Hematopoietic multipotent progenitor cell treated with erythropoietin and hydrocortisone succinate and interleukin-3 and kit ligand, for 17 days (in vitro differentiated cells): ENCODE data around the gene ANTKMT.
"Not testable (repeated sequence)": the region's sequence is repeated elsewhere in the genome, so short reads cannot be mapped to it uniquely, and the experiment has no call there.

Source experiments
- DNase-seq: peaks from one replicate; pipeline ENCODE4 v3.0.0-alpha.2; 2015; ENCODE audit warnings: low spot score

Gene ANTKMT

DNA sequence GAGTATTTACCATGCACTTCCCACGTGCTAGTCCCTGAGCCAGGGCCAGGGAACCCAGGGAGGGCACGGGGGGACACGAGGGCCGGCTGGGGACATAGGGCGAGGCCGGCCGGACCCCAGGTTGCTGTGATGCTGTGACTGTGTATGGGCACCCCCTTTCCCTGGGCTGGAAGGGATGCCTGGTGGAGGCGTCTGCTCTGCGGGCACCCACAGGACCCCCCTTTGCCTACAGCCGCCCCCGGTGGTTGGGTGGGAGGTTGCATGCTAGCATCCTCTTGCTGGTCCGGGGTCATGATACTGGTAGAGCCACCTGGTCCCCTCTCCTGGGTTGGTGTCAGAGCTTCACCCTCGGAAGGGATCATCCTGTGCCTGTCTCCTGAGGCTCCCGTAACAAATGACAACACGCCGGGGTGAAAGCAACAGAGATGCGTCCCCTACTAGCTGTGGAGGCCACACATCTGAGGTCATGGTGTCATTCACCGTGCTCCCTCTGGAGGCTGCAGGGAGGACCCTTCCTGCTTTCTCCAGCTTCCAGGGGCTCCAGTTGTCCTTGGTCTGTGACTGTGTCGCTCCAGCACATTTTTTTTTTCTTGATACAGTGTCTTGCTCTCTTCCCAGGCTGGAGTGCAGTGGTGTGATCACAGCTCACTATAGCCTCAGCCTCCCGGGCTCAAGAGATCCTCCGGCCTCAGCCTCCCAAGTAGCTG, 23.0 kb downstream of the ANTKMT start:
- no peak for DNase-seq

DNA sequence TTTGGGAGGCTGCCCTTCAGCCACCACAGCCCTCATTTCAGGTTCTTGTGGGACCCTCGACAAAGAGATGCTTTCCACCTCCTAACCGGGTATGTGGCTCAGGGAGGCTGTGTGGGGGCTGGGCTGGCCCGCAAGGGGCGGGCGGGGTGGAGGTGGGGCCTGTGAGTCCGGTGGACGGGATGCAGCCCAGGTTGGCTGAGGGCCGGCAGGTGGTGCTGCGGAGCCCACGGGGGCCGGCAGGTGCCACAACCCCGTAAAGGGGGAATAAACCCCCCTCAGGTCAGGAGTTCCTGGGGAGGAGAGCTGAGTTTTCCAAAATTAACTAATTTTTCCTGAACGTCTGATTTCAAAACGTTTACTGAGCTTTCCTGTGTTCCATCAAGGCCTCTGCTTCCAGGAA, 24.8 kb downstream of the ANTKMT start:
- no peak for DNase-seq

DNA sequence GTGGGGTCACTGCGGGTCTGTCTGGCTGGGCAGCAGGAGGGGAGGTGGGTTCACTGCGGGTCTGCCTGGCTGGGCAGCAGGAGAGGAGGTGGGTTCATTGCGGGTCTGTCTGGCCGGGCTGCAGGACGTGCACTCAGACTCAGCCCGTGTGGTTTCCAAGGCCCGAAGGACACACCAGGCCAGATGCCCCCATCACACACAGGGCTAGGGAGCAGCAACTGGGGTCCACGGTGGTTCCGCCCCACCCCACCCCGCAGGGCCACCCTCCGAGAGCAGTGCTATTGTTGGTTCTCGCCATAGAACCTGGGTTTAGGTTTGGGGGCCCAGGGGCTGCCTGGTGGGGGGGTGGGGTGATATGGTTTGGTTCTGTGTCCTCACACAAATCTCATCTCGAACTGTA, 25.7 kb downstream of the ANTKMT start:
- no peak for DNase-seq

DNA sequence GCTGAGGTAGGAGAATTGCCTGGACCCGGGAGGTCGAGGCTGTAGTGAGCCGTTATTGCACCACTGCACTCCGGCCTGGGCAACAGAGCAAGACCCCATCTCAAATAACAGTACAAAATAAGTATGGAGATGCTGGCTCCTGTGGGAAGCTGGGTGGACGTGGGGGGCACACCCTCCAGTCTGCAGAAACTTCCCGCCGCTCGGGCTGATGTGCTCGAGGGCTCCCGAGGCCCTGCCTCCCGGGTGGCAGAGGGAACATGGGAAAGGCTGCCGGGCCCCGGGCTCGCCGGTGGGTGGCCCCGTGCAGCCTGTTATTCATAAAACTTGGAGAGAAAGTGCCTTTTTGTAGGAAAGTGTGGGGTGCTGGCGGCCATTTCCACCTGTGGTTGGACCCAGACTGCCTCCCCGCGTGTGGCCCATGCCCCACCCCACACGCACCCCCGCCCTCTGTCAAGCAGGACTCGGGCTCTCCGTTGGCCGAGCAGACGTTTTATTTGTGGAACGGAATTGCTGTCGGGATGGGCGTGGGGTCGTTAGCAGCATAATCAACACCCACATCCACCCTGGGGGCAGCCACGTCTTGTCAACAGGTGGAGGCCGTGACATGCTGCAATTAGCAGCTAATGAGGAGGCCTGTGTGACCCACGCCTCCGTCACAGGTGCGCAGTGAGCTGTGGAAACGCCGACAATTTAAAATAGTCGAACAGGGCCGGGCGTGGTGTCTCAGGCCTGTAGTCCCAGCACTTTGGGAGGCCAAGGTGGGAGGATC, 27.2 kb downstream of the ANTKMT start:
- DNase-seq: no peak

DNA sequence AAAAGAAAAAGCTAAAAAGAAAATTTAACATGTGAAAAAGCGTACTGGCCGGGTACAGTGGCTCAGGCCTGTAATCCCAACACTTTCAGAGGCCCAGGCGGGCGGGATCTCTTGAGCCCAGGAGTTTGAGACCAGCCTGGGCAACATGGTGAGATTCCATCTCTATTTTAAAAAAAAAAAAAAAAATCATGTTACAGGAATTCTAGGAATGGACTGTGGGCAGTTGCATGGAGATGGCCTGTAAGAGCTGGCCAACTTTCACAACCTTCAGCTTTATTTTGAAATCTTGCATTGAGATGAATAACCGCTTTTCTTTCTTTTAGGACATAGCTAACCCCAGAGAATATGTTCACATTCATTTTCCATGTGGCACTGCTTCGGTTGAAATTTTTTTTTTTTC, 28.1 kb downstream of the ANTKMT start:
- DNase-seq: no peak

DNA sequence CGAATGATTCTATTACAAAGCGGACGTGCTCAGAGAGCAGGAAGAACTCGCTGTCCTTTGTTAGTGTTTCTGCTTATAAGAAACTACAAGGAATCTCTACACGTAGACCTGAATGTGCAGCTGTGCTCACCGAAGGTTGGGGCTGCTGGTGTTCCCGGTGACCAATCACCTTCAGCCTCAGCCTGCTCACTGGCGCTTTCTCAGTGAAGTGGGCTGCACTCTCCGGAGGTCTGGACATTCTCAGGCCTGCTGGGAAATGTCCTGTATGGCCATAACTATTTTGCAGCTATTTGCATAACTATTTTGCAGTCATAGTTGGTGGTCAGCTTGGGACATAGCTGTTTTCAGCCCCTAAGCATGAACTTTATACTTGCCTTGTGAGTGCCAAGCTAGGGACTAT, 29.5 kb downstream of the ANTKMT start:
- no peak for DNase-seq

DNA sequence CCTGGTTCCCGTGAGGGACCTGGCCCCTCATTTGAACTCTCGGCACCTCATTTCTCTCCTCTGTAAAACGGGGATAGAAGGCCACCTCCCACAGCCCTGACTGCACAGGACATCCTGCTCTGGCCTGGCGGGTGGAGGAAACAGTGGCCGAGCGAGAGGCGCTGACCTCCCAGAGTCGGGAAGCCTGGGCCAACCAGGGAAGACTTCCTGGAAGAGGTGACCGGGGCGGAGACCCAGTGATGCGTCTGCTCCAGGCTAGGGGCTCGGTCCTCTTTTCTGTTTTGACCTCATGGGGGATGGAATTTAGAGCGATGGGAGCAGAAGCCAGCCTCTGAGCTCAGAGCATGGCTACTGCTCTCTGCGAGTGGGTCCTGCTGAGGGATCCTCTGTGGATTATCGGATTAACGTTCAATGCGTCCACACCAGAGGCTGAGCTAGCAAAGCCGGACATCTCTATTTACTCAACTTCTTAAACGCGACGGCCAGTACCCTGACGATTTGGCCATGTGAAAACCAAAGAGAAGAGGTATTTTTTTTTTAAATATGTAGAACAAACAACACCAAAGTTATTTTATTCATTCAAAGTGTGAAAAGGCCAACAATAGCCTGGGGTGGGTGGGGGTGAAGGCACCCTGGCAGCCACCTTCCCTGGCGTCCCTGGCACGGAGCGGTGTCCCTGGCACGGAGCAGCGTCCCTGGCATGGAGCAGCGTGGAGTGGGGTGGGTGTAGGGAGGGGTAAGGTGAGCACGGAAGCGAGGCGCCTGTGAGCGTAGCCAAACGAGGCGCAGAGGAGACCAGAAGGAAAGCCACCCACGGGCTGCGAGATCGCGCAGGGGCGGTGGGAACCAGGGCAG, 30.4 kb downstream of the ANTKMT start:
- no peak for DNase-seq

DNA sequence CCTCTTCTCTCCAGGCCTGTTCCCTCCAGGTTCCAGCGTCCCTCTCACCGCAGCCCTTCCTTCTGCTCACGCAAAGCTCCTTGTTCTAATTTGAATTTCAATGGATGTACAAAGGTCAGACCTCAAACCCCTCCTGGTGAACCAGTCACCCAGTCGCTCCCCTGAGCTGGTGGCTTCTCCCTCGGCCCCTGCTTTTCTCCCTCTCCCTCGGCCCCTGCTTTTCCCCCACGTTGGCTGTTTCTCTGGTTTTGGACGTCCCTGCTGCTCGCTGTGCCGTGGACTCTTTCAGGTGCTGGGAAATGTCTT, 31.0 kb downstream of the ANTKMT start:
- no peak for DNase-seq

DNA sequence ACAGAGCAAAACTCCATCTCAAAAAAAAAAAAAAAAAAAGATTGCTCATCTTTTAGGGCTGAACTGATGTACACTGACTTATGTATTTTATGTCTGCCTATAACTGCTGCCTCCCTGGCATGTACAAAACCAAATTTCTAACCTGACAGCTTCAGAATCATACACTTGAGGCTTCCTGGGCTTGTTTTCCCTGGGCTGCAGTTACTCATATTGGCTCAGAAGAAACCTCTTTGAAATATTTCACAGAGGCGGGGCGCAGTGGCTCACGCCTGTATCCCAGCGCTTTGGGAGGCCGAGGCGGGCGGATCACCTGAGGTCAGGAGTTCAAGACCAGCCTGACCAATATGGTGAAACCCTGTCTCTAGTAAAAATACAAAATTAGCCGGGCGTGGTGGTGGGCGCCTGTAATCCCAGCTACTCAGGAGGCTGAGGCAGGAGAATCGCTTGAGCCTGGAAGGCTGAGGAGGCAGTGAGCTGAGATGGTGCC, 33.2 kb downstream of the ANTKMT start:
- DNase-seq: not testable (repeated sequence)

DNA sequence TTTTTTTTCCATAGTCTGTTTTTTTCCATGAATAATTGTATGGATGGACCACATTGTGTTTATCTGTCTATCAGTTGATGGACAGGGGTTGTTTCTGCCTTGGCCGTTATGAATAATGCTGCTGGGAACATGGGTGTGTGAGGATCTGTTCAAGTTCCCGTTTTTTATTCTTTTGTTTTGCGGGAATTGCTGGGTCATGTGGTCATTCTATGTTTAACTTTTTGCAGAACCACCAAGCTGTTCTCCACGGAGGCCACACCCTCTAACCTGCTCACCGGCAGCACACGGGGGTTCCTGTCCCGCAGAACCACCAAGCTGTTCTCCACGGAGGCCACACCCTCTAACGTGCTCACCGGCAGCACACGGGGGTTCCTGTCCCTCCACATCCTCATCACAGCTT, 33.7 kb downstream of the ANTKMT start:
- DNase-seq: no peak

DNA sequence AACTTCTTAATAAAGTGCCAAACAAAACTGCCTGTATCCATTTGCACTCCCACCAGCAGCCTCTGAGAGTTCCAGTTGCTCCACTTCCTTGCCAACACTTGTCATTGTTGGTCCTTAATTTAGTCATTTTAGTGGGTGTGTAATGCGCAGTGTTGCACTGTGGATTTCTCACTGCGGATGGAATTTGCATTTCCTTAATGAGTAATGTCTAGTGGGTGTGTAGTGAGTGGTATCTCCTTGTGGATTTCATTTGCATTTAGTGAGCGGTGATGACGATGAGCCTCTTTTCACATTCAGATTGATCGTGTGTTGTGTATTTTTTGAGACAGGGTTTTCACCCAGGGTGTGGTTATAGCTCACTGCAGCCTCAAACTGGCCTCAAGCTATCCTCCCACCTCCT, 35.5 kb downstream of the ANTKMT start:
- DNase-seq: no peak

DNA sequence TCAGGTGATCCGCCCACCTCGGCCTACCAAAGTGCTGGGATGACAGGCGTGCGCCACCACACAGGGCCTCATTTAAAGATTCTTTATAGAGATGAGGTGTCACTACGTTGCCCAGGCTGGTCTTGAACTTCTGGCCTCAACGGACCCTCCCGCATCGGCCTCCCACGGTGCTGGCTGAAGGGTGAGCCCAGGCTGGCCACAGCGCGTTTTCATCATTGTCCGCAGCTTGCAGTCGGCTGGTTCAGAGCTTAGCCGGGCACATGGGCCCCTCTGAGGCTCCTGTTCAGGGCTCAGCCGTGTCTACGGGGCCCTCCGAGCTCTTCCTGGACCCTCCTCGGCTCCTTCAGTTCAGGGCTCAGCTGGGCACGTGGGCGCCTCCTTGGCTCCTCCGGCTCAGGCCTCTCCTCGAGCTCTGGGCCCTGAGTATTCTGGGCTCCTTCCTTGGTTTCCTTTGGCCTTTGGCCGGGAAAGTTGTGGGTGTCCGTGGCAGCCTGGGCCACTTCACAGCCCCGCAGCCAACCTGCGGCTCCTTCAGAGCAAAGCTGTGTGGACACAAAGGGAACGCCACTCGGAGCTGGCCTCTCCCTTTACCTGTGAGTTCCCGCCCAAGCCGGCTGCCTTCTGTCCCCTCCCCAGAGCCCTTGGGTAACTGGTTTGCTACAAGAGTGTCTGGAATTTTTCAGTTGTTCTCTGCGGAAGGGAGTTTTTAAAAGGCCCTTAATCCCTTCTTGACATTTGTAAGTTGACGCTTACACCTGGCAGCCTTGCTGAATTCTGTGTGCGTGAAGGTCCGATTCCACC, 38.4 kb downstream of the ANTKMT start:
- no peak for DNase-seq

DNA sequence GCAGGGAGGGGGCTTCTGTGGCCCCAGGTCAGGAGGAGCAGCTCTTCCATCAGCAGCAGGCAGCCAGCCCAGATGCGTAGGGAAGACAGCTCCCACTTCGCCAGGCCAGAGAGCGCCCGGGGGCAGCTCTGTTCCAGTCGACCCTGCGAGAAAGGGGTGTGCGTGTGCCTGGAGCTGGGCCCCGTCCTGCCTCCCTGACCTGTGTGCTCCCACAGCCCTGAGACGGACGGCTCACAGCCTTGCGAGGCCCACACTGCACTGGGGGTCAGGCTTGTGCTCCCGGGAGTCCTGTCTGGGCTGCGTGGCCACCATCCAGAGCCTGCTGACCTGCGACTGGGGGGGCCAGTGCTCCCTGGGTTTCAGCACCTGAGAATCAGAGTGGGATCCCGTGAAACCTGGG, 39.1 kb downstream of the ANTKMT start:
- DNase-seq: no peak

DNA sequence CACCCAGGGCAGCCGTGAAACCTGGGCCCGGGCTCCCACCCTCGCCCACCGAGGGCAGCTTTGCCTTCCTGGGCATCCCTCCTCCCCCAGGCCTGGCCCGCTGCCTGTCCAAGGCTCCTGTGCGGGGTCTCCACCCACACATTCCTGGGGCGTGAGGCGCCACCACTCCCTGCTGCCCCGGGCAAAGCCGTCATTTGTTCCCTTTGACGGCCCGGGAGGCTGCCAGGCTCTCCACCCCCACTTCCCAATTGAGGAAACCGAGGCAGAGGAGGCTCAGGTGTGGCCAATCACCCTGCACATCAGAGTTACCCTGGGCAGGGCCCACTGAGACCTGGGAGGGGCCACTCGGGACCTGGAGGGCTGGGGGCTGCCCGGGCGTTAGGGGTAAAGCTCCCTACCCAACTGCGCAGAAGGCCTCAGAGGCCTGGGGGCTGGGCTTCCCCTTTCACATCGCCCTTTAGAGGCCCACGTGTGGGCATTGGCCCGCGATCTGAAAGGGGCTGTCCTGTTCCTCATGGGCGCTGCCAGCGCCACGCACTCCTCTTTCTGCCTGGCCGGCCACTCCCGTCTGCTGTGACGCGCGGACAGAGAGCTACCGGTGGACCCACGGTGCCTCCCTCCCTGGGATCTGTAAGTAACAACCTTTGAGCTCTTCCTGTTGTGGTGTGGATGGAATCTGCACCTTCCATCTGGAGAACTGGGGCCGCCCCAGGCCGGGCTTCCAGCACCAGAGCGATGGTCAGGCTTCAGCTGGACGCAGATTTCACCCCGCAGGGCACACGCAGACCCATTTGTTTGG, 39.8 kb downstream of the ANTKMT start, which contains the start of gene MSLN:
Gene MSLN (plus strand): TSS at position 190 of the 799 bp plus-strand sequence. CDS start 1,947 bp downstream, outside the sequence.
- no peak for DNase-seq

DNA sequence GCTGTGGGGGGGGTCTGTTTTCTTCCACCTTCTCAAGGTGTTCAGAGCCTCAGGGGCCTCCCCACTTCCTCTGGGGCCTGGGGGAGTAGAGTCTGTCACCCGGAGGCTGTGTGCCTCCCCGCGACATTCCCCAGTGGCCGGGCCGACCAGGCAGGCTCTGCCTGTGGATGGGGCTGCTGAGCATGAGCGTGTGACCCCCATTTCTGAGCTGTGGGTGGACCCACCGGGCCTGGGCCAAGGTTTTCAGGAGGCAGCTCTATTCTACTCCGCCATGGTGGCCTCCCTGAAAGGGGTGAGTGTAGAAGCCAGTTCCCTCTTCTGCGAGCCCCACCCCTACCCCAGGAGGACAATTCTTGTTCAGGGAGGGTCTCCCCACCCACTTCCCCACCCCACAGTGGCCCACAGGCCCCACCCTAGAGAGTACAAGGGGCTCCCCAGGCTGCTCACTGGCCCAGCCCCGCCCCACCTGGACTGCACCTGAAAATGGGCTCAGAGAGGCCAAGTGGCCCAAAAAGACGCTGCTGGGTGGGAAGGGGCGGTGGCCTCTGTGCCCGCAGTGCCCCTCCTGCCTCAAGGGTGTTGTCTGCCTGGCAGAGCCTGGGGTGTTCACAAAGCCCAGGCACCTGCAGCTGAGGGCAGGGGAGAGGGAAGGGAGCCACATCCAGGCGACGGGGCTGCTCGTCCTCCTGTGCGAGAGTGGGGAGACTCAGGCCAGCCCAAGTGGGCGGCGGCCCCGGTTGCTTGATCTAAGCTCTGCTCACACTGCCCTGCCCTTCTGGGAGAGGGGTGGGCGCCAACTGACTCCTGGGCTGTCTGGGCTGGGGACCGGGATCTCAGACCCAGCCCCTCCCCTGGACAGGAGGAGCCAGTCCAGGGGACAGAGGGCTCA, 40.9 kb downstream of the ANTKMT start:
- no peak for DNase-seq

DNA sequence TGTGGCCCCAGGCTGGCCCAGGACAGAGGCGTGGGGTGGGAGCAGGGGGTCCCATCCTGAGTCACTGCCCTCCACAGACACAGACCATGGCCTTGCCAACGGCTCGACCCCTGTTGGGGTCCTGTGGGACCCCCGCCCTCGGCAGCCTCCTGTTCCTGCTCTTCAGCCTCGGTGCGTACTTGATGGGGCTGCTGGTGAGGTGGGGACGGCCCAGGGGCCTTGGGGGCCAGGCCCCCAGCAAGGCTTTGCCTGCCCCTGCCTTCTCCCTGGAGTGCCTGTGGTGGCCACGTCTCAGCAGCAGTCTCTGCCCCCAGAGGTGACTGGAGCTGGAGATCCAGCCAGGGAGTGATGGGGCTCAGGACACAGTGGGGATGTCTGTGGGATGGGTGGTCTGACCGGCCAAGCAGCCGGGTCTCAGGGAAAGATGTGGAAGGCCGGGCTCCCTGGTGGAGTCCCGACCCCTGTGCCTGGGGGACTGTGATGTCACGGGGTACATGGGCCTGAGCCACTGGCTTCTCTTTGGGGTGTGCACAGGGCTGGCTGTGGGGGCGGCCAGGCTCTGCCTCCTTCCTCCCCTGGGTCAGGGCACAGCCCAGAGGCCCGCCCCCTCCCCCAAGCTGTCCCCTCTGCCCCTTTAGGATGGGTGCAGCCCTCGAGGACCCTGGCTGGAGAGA, 41.8 kb downstream of the ANTKMT start:
- no peak for DNase-seq

DNA sequence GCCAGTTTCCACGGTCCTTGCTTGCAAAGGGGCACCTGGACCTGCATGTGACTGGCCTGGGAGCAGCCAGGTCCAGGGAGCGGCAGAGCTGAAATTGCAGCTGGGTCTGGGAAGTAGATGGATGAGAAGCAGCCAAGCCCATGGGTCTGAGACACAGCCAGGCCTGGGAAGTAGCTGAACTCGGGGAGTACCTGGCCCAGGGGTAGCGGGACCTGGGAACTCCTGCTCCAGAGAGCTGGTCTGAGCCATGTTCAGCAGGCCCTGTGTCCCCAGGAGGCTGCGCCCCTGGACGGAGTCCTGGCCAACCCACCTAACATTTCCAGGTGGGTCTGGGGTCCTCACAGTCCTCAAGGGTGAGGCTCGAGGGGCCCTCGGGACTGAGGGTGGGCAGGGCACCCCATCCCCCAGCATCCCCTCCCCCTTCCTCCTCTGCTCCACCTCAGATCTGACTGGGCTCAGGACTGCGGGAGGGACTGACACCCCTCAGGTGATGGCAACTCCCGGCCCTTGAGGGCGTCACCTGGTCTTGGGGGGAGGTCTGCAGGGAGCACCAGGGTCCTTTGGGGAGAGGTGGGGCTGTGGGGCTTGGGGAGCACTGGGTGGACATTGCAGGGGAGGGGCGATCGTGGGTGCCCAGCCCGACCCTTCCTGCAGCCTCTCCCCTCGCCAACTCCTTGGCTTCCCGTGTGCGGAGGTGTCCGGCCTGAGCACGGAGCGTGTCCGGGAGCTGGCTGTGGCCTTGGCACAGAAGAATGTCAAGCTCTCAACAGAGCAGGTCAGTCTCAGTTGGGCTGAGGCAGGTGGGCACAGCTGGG, 42.6 kb downstream of the ANTKMT start:
- DNase-seq: no peak

DNA sequence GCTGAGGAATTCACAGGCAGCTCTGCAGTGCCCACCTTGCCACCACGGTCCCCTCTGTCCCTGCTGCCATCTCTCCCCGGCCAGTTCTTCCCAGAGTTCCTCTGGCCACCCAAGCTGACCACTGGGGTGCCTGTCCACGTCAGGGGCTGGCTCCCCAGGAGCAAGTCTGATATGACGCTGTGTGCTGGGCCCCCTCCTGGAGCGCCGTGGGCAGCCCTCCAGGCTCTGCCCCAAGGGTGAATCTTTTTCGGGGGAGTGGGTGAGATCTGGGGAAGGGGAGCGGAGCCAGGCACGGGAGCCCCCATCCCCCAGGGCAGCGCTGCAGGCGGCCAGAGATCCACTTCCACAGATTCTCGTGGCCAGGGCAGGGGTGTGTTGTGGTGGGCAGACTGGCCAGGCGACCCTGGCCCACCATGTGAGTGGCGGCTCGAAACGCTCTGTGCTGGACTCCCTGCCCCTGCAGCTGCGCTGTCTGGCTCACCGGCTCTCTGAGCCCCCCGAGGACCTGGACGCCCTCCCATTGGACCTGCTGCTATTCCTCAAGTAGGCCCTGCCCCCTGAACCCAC, 43.3 kb downstream of the ANTKMT start:
- no peak for DNase-seq
